Activated CD4-positive, alpha-beta T cell treated with anti-CD3 and anti-CD28 coated beads, Interleukin-2, amount 50 U/mL, for 4 hours (primary cell): ENCODE results near the gene ZNF200.
"Not testable (repeated sequence)": the region's sequence is repeated elsewhere in the genome, so short reads cannot be mapped to it uniquely, and the experiment has no call there.

Experiments used
- DNase-seq, 2 experiments: peaks; one replicate each; pipeline ENCODE4 v3.0.0-alpha.2; 2020

ZNF200 gene

GRCh38 chr16:3249451-3249850 is 14.5 kb upstream of the ZNF200 start:
- no peak for DNase-seq

DNA sequence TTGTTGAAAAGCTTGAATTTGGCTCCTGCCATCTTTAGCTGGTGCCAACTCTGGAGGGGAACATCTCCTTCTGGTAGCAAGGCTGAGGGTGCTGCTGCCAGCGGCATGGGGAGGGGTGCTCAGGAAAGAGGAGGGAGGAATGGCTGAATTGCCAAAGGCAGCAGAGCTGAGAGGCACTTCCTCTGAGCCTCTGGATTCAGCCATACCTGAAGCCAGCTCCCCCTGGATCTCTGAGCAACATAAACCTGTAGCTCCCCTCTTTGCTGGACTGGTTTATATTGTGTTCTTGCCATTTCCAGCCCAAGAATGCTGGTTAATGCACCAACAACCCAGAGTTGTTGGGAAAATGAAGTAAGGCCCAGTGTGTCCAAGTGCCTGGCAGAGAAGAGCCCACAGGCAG is 14.1 kb upstream of the ZNF200 start:
- DNase-seq: no peak

GRCh38 chr16:3248596-3248995 is 13.6 kb upstream of the ZNF200 start:
- no peak for DNase-seq

DNA sequence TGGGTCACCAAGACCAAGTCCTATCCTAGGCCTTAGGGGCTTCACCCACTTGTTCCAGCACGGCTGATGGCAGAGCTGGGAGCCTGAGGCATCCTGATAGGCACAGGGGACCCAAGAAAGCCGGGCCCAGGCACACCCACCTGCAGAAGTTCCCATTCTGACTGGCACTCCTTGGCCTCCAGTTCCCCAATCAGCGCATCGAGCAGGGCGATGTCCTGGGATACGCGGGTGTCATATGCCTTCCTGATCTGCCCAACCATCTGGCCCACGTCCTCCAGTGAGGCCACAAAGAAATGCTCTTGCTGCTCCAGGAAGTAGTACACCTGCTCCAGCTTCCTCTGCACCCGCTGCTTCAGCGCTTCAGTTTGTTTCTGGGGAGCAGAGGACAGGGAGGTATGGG is 11.9 kb upstream of the ZNF200 start:
- no peak for DNase-seq

DNA sequence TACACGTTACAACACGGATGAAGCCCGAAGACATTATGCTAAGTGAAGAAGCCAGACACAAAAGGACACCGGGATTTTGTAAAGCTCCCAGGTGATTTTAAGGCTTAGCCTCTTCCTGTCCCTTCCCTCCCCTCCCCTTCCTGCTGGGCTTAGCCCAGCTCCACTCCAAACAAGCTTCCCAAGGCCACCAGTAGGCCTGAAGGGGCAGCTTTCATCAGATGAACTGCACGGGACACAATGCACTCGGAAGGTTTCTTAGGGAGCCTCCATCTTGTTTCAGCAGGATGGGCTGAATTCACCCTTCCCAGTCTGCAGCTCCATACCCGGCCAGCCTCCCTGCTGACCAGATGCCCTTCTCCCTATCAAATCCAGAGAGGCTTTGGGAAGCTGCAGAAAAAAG is 11.0 kb upstream of the ZNF200 start:
- DNase-seq: no peak

GRCh38 chr16:3243882-3244281 is 8.9 kb upstream of the ZNF200 start:
- no peak for DNase-seq

DNA sequence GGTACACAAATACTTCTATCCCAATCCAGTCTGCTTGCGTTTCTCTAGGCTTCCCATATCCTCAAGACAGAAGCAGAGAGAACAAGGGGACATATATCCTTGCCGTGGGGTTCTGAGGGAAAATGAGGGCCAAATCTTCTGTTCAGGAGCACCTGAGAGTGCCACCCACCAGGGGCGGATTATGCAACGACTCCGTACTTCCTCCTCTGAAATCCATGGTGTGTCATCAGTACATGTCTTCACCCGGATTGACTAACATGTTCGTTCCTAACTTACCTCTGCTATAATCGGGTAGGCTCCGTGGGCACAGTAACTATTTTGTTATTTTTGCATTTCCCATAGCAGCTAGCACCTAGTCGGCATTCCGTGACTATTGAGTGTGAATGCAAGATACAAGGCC is 7.8 kb upstream of the ZNF200 start:
- DNase-seq: no peak

GRCh38 chr16:3241761-3242160 is 6.8 kb upstream of the ZNF200 start:
- no peak for DNase-seq

DNA sequence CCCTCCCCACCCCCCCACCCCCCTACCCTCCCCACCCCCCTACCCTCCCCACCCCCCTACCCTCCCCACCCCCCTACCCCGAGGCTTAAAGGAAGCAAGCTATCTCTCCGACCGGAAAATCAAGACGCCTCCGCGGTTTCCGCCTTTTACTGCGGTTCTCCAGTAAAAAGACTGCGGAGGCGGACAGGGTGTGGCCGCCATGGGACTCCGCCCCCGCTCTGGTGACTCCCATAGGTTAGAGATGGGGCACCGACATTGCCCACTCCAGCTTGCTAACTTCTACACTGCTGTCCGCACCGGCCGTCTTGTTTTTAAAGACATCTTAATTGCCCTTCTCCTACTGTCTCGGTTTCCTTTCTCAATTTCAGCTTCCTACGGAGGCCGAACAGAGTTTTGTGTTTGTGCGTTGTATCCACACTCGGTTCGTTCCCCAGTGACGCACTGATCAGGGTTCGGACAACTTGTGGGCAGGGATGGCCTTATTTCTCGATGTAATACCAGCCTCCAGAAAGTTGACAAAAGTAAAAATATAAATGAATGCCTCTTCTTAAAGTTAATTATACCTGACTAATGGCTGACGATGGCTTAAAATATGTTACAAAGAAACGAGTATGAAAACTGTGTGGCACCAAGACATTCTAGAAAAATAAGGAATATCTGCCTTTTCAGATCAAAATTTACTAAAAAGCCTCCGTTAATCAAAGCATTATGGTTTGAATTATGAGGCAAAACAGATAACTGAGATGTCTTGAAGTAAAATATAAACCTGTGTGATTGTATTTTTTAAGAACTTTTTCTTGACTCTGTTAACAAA is 1.1 kb upstream of the ZNF200 start:
- peak; percentile 26 to 42 for DNase-seq

- DNase-seq: no peak
These were observed 458 bp downstream of the ZNF200 start for GRCh38 chr16:3234543-3234856.

GRCh38 chr16:3223913-3224515 is 10.9 kb downstream of the ZNF200 start:
- DNase-seq: no peak

- DNase-seq: no peak
These were observed 14.1 kb downstream of the ZNF200 start for GRCh38 chr16:3220839-3221238.

GRCh38 chr16:3216263-3216640 is 18.7 kb downstream of the ZNF200 start:
- DNase-seq: no peak

DNA sequence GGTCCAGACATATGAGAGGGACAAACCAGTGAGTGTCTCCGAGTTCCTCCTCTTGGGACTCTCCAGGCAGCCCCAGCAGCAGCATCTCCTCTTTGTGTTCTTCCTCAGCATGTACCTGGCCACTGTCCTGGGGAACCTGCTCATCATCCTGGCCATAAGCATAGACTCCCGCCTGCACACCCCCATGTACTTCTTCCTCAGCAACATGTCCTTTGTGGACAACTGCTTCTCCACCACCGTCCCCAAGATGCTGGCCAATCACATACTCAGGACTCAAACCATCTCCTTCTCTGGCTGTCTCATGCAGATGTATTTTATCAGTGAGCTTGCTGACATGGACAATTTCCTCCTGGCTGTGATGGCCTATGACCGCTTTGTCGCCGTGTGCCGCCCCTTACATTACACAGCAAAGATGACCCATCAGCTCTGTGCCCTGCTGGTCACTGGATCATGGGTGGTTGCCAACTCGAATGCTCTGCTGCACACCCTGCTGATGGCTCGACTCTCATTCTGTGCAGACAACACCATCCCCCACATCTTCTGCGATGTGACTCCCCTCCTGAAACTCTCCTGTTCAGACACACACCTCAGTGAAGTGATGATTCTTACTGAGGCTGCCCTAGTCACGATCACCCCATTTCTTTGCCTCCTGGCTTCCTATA is 19.2 kb downstream of the ZNF200 start:
- no peak for DNase-seq

DNA sequence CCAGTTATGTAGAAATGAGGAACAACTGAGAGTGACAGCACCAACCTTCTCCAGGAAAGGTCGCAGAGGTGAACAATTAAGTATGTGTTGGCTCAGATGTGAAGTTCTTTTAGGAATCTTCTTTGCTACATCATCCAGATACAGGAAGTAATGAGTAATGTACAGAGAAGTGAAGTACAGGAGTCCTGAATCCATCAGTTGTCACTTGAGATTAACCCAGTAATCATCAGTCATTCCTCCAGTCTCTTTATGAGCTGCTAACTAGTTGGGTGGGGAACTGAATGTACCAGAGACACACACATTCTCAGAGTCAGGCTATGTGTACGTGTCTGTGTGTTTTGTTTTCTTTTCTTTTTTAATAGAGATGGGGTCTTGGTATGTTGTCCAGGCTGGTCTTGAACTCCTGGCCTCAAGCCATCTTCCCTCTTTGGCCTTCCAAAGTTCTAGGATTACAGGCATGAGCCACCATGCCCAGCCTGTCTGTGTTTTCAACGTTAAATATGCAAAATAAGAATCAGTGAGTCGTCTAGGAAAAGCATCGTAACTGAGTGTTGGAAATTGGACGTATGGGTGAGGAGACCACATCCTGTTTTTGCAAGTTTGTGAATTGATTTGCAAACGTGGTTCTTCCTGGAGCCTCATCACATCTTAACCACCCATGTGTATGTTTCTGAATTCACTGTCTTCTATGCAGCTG is 19.9 kb downstream of the ZNF200 start:
- DNase-seq: no peak

GRCh38 chr16:3212567-3212966 is 22.4 kb downstream of the ZNF200 start:
- no peak for DNase-seq

- DNase-seq: no peak
These were observed 23.0 kb downstream of the ZNF200 start for GRCh38 chr16:3212006-3212405.

DNA sequence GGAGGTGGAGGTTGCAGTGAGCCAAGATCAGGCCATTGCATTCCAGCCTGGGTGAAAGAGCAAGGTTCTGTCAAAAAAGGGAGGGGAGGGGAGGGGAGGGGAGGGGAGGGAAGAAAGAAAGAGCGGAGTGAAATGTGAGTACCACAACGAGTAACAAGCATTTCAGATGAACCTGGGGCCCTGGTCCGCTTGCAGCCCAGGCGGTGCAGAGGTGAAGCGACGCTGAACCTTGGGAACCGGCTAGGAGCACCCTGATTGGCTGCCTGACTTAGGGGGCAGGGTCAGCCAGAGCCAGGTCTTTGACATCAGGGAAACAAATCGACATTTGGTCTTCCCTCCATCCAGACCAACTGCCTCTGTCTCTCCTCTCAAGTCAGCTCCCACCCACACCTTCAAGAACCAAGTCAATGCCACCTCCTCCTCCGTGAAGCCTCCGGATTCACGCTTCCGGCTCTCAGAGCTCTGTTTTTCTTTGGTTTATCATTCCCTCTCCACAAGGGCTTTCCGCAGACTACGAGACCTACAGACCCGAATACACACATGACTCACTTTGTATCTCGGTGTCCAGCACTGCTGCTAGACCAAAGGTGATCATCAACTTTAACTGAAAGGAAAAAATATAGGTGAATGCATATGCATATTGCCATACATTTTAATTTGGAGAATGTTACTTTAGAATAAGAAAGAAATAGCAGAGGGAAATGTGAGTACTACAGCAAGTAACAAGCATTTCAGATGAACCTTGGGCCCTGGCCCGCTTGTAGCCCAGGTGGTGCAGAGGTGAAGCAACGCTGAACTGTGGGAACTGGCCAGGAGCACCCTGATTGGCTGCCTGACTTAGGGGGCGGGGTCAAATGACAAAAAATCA is 27.6 kb downstream of the ZNF200 start:
- no peak for DNase-seq

DNA sequence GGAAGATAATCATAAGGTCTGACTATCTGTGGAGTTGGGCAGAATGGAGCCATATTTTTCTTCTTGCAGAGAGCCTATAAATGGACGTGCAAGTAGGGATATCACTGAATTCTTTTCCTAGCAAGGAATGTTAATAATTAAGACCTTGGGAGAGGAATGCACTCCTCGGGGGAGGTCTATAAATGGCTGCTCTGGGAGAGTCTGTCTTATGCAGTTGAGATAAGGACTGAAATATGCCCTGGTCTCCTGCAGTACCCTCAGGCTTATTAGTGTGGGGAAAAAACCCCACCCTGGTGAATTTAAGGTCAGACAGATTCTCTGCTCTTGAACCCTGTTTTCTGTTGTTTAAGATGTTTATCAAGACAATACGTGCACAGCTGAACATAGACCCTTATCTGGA is 29.0 kb downstream of the ZNF200 start:
- DNase-seq: not testable (repeated sequence)

GRCh38 chr16:3202903-3203539 is 31.9 kb downstream of the ZNF200 start:
- DNase-seq: no peak

- no peak for DNase-seq
These were observed 36.5 kb downstream of the ZNF200 start for GRCh38 chr16:3198334-3199072.
